Fibroblast of pulmonary artery (primary cell): ENCODE results near the gene IQCH.
"Not testable (repeated sequence)": the region's sequence is repeated elsewhere in the genome, so short reads cannot be mapped to it uniquely, and the experiment has no call there.

Experiments
- DNase-seq: peaks from one replicate; pipeline ENCODE4 v3.0.0-alpha.2; 2010; ENCODE audit warnings: low read depth
- H3K4me3 ChIP-seq: replicated peaks from 2 replicates; pipeline ENCODE4 v1.5.1; 2011; ENCODE audit warnings: low read depth, mild to moderate bottlenecking, control low read depth, low read length, moderate library complexity
- CTCF ChIP-seq: IDR thresholded peaks from 2 replicates; pipeline ENCODE4 v1.5.1; 2011; ENCODE audit warnings: mild to moderate bottlenecking, control low read depth, low read length, inconsistent platforms; ENCODE audit errors: missing control alignments

The IQCH gene

GRCh38 chr15:67421105-67421504 lies 166.5 kb downstream of the IQCH start:
- no peak for DNase-seq
- TF ChIP-seq CTCF = no peak
- H3K4me3 ChIP-seq = no peak overlapping the region

GRCh38 chr15:67422296-67422695 lies 167.7 kb downstream of the IQCH start:
- DNase-seq = no peak
- no peak for TF ChIP-seq CTCF
- H3K4me3 ChIP-seq = no peak overlapping the region

- H3K4me3 ChIP-seq = no peak overlapping the region
- TF ChIP-seq CTCF = peak; percentile 88
- peak; percentile 74 for DNase-seq
Measured at GRCh38 chr15:67433495-67434099, 179.0 kb downstream of the IQCH start.

- H3K4me3 ChIP-seq, DNase-seq: not testable (repeated sequence)
Measured at GRCh38 chr15:67436351-67437250, 182.0 kb downstream of the IQCH start.

GRCh38 chr15:67444100-67444499 lies 189.5 kb downstream of the IQCH start:
- H3K4me3 ChIP-seq = no peak overlapping the region
- no peak for TF ChIP-seq CTCF
- DNase-seq = no peak

GRCh38 chr15:67446449-67446848 lies 191.9 kb downstream of the IQCH start:
- no peak for TF ChIP-seq CTCF

GRCh38 chr15:67448372-67448771 lies 193.8 kb downstream of the IQCH start:
- H3K4me3 ChIP-seq, DNase-seq: not testable (repeated sequence)

More at GRCh38 chr15:67446449-67446848, 191.9 kb downstream of the IQCH start:
- no peak for DNase-seq
- H3K4me3 ChIP-seq = no peak overlapping the region

- not testable (repeated sequence) for H3K4me3 ChIP-seq, DNase-seq
Measured at GRCh38 chr15:67453703-67454102, 199.1 kb downstream of the IQCH start.
